SK-N-SH treated with all-trans-retinoic acid at 6 μM for 48 hours (cell line): ENCODE results near the gene INHBA.

ENCODE experiments used
- BACH2 ChIP-seq: fragments of 250-450 bp; sonication (Bioruptor Pico); IDR thresholded peaks from 2 replicates; pipeline ENCODE4 v1.9.0; 2021; ENCODE audit warnings: mild to moderate bottlenecking, borderline replicate concordance
- ISL1 ChIP-seq: fragments of 250-450 bp; sonication (Bioruptor Pico); IDR thresholded peaks from 2 replicates; pipeline ENCODE4 v2.1.2; 2022; ENCODE audit warnings: mild to moderate bottlenecking, moderate library complexity
- ZC3H10 ChIP-seq: fragments of 250-450 bp; sonication (Bioruptor Pico); IDR thresholded peaks from 2 replicates; pipeline ENCODE4 v1.5.1; 2021; ENCODE audit warnings: mild to moderate bottlenecking, moderate library complexity
- ZFP3 ChIP-seq: fragments of 250-450 bp; sonication (Bioruptor Pico); IDR thresholded peaks from 2 replicates; pipeline ENCODE4 v1.5.0; 2020; ENCODE audit warnings: mild to moderate bottlenecking, moderate library complexity
- ZFP30 ChIP-seq: fragments of 450-650 bp; formaldehyde crosslinking; IDR thresholded peaks from 2 replicates; pipeline ENCODE4 v1.5.0; 2022; ENCODE audit warnings: mild to moderate bottlenecking, moderate library complexity
- ZNF565 ChIP-seq: fragments of 450-650 bp; formaldehyde crosslinking; conservative IDR thresholded peaks from 2 replicates; pipeline ENCODE4 v1.5.0; 2020; ENCODE audit warnings: low read depth, mild to moderate bottlenecking, moderate library complexity
- ZNF70 ChIP-seq: fragments of 450-650 bp; formaldehyde crosslinking; IDR thresholded peaks from 2 replicates; pipeline ENCODE4 v1.5.0; 2020; ENCODE audit warnings: mild to moderate bottlenecking, moderate library complexity
- ZNF8 ChIP-seq: fragments of 450-650 bp; formaldehyde crosslinking; IDR thresholded peaks from 2 replicates; pipeline ENCODE4 v1.5.0; 2020; ENCODE audit warnings: mild to moderate bottlenecking, moderate library complexity
- TF ChIP-seq, protein P1 (sequence below): fragments of 250-450 bp; sonication (Bioruptor Pico); IDR thresholded peaks from 2 replicates; pipeline ENCODE4 v1.8.0; 2021; ENCODE audit warnings: low read depth, mild to moderate bottlenecking, moderate library complexity, borderline replicate concordance
- TF ChIP-seq, protein P2 (sequence below): fragments of 250-450 bp; sonication (Bioruptor Pico); IDR thresholded peaks from 2 replicates; pipeline ENCODE4 v1.5.1; 2020; ENCODE audit warnings: low read depth, mild to moderate bottlenecking, moderate library complexity

GRCh38 chr7:41699516-41699915, 3.4 kb downstream of the INHBA start:
- no peak for TF ChIP-seq BACH2 (CRISPR knock-in tag)
- TF ChIP-seq ZC3H10 (CRISPR knock-in tag) = no peak
- no peak for TF ChIP-seq ISL1 (CRISPR knock-in tag)
- no peak for TF ChIP-seq ZNF70 (CRISPR knock-in tag)
- no peak for TF ChIP-seq ZFP30
- TF ChIP-seq ZNF8 (CRISPR knock-in tag) = no peak
- no peak for TF ChIP-seq ZNF565 (CRISPR knock-in tag)
- TF ChIP-seq, protein P1, sequence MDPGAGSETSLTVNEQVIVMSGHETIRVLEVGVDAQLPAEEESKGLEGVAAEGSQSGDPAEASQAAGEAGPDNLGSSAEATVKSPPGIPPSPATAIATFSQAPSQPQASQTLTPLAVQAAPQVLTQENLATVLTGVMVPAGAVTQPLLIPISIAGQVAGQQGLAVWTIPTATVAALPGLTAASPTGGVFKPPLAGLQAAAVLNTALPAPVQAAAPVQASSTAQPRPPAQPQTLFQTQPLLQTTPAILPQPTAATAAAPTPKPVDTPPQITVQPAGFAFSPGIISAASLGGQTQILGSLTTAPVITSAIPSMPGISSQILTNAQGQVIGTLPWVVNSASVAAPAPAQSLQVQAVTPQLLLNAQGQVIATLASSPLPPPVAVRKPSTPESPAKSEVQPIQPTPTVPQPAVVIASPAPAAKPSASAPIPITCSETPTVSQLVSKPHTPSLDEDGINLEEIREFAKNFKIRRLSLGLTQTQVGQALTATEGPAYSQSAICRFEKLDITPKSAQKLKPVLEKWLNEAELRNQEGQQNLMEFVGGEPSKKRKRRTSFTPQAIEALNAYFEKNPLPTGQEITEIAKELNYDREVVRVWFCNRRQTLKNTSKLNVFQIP (CRISPR knock-in tag) = no peak
- no peak for TF ChIP-seq ZFP3 (CRISPR knock-in tag)
- TF ChIP-seq, protein P2, sequence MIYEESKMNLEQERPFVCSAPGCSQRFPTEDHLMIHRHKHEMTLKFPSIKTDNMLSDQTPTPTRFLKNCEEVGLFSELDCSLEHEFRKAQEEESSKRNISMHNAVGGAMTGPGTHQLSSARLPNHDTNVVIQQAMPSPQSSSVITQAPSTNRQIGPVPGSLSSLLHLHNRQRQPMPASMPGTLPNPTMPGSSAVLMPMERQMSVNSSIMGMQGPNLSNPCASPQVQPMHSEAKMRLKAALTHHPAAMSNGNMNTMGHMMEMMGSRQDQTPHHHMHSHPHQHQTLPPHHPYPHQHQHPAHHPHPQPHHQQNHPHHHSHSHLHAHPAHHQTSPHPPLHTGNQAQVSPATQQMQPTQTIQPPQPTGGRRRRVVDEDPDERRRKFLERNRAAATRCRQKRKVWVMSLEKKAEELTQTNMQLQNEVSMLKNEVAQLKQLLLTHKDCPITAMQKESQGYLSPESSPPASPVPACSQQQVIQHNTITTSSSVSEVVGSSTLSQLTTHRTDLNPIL (CRISPR knock-in tag) = no peak
